K562 (cell line): ENCODE measurements around the gene SLC4A1.

ENCODE experiments used
- CREB1 ChIP-seq, 2 experiments: sonication (generic) in 1 of 2; formaldehyde crosslinking in 1 of 2; IDR thresholded peaks; 2 replicates each; pipeline versions ENCODE4 v1.6.1 to v1.8.0; 2012 to 2022; ENCODE audit warnings: inconsistent platforms in 1 of 2, mild to moderate bottlenecking in 1 of 2, missing genetic modification reagents in 1 of 2, moderate library complexity in 1 of 2
- CTCF ChIP-seq, 3 experiments: IDR thresholded peaks in 2 of 3; conservative IDR thresholded peaks in 1 of 3; 2 replicates each; pipeline ENCODE4 v1.5.1; 2011 to 2012; ENCODE audit warnings: low read length in 3 of 3, mild to moderate bottlenecking in 3 of 3, control low read depth in 2 of 3, improper control_type of control experiment in 1 of 3, inconsistent platforms in 1 of 3, low read depth in 1 of 3, mixed read lengths in 1 of 3, moderate library complexity in 1 of 3; ENCODE audit not compliant: insufficient read depth in 2 of 3
- L3MBTL2 ChIP-seq: fragments of 450-650 bp; IDR thresholded peaks from 2 replicates; pipeline ENCODE4 v1.6.1; 2016; ENCODE audit warnings: mild to moderate bottlenecking, moderate library complexity
- MXI1 ChIP-seq: IDR thresholded peaks from 2 replicates; pipeline ENCODE4 v1.6.1; 2011; ENCODE audit warnings: low read depth, mild to moderate bottlenecking, improper control_type of control experiment, low read length
- POLR2A ChIP-seq: fragments of 450-650 bp; conservative IDR thresholded peaks from 2 replicates; pipeline ENCODE4 v1.6.1; 2016
- ZBTB7A ChIP-seq: IDR thresholded peaks from 2 replicates; pipeline ENCODE4 v1.6.1; 2011; ENCODE audit warnings: low read depth, mild to moderate bottlenecking, low read length, moderate library complexity, borderline replicate concordance; ENCODE audit not compliant: control insufficient read depth
- TF ChIP-seq, protein P1 (sequence below), 2 experiments: fragments of 200-800 bp in 1 of 2; sonication (Bioruptor generic) in 1 of 2; sonication (generic) in 1 of 2; formaldehyde crosslinking in 1 of 2; IDR thresholded peaks in 1 of 2; conservative IDR thresholded peaks in 1 of 2; 2 replicates each; pipeline versions ENCODE4 v1.5.0 to v1.6.1; 2016 to 2020; ENCODE audit warnings: missing compliant biosample characterization in 1 of 2, missing genetic modification characterization in 1 of 2, missing genetic modification reagents in 1 of 2

DNA sequence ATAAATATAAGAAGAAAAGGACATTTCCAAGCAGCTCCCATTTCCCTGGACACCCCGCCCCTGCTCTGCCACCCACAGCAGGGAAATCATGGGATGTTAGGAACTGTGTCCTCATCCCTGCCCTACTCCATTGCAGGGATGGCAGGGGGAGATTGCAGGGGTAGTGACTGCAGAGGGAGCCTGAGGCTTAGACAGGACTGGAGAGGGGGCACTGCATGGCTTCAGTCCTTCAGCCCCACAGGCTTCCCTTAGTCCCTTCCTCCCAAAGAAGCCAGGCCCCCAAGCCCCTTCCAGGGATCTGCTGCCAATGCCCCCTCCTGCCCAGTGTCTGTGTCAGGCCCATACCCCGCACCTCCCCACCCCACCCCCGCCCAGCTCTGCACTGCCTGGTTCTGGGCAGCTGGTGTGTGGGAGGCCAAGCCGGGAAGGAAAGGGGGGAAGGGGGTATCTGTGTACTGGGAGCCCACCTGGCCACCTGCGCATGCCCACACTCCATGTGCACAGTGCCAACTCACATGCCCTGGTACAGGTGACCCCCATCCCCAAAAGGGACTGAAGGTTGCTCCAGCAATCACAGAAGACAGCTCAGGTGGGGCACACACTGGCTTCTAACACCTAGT, 43.7 kb upstream of the SLC4A1 start:
- no peak for TF ChIP-seq CTCF (IDR thresholded peaks at IDR 0.05 in 2 of 3, conservative IDR thresholded peaks at IDR 0.05 in 1 of 3; ENCODE audit: insufficient read depth in 2 of 3, low read depth in 1 of 3, low read length in 3 of 3)
- TF ChIP-seq L3MBTL2 = no peak
- TF ChIP-seq, protein P1, sequence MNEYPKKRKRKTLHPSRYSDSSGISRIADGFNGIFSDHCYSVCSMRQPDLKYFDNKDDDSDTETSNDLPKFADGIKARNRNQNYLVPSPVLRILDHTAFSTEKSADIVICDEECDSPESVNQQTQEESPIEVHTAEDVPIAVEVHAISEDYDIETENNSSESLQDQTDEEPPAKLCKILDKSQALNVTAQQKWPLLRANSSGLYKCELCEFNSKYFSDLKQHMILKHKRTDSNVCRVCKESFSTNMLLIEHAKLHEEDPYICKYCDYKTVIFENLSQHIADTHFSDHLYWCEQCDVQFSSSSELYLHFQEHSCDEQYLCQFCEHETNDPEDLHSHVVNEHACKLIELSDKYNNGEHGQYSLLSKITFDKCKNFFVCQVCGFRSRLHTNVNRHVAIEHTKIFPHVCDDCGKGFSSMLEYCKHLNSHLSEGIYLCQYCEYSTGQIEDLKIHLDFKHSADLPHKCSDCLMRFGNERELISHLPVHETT (CRISPR knock-in tag; conservative IDR thresholded peaks at IDR 0.05 in 1 of 2, IDR thresholded peaks at IDR 0.05 in 1 of 2) = no peak
- TF ChIP-seq POLR2A = no peak
- no peak for TF ChIP-seq ZBTB7A
- no peak for TF ChIP-seq MXI1
- TF ChIP-seq CREB1 (IDR thresholded peaks at IDR 0.05) = no peak
- no peak for TF ChIP-seq CREB1 (CRISPR knock-in tag; IDR thresholded peaks at IDR 0.05)
